Measurements from ENCODE around the gene ADGRL3.

ADGRL3 gene

GRCh38 chr4:61590881-61591280 lies 390.8 kb downstream of the ADGRL3 start:
- H3K4me3 ChIP-seq (ENCODE audit: low read depth, low read length), result no peak overlapping the region
- TF ChIP-seq, protein P1, sequence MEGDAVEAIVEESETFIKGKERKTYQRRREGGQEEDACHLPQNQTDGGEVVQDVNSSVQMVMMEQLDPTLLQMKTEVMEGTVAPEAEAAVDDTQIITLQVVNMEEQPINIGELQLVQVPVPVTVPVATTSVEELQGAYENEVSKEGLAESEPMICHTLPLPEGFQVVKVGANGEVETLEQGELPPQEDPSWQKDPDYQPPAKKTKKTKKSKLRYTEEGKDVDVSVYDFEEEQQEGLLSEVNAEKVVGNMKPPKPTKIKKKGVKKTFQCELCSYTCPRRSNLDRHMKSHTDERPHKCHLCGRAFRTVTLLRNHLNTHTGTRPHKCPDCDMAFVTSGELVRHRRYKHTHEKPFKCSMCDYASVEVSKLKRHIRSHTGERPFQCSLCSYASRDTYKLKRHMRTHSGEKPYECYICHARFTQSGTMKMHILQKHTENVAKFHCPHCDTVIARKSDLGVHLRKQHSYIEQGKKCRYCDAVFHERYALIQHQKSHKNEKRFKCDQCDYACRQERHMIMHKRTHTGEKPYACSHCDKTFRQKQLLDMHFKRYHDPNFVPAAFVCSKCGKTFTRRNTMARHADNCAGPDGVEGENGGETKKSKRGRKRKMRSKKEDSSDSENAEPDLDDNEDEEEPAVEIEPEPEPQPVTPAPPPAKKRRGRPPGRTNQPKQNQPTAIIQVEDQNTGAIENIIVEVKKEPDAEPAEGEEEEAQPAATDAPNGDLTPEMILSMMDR (IDR thresholded peaks at IDR 0.05; ENCODE audit: insufficient read depth, low read depth, low read length, missing control alignments), result no peak
- DNase-seq (ENCODE audit: low read depth), result no peak

DNA sequence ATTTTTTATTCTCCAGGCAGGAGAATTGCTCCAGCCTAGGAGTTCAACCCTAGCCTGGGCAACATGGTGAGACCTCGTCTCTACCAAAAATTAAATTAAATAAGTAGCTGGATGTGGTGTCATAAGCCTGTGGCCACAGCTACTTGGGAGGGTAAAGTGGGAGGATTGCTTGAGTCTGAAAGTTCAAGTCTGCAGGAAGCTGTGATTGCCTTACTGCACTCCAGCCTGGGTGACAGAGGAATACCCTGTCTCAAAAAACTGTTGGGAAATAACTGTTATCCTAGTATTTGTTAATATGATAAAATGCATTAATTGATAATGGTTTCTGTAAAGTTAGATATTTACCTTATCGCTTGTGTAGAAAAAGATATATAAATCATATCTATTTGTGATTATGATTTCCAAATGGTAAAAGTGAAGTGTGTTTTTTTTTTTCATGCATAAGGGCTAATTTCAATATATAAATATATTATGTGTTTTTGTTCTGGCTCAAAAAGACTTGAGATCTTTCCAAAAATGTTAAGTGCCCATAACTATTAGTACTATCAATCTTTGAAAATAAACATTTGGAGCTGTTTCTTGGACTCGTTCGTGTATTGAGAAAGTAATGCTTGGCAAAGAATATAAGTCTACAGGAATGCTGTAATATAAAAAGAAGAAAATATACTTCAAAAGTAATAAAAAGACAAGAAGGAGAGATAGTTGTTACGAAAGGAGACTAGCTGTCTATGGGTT lies 396.6 kb downstream of the ADGRL3 start:
- TF ChIP-seq, protein P1 (IDR thresholded peaks at IDR 0.05; ENCODE audit: insufficient read depth, low read depth, low read length, missing control alignments), result no peak
- no peak for DNase-seq (ENCODE audit: low read depth)
- no peak overlapping the region for H3K4me3 ChIP-seq (ENCODE audit: low read depth, low read length)

DNA sequence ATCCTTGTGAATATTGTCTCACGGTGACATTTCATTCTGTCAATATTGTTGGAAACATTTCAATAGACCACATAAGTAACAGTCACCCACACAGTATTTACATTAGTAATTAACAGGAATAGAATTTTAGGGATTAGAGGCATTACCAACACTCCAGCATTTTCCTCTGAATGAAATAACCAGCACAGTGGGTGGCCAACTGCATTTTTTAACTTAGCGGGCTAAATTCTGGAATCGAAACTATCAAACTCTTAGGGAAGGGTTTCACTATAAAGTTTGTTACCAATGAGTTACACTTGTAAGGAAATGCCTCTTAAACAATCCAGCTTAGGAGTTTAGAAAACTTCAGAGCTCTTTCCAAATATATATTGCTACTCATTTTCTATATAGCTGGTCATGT lies 403.0 kb downstream of the ADGRL3 start:
- no peak for DNase-seq (ENCODE audit: low read depth)
- H3K4me3 ChIP-seq (ENCODE audit: low read depth, low read length), result no peak overlapping the region
- TF ChIP-seq, protein P1 (IDR thresholded peaks at IDR 0.05; ENCODE audit: insufficient read depth, low read depth, low read length, missing control alignments), result no peak

DNA sequence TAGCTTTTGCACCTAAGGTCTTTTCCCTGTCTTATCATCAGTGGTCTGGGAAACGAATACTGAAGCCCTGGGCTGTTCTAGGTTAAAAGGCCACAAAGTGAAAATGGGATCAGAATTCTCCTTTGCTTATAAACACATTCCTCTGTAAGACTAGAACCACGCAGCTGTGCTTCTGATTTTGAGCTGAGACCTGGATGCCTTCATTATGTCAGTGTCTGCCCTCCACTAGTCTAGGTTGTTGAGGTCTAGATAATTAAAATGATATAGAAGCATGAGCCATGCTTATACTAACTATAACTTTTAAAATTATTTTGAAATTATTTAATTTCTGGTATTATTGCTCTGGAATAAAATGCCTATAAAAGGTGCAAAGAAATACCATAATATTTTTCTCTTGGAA lies 403.9 kb downstream of the ADGRL3 start:
- TF ChIP-seq, protein P1 (IDR thresholded peaks at IDR 0.05; ENCODE audit: insufficient read depth, low read depth, low read length, missing control alignments), result no peak
- no peak for DNase-seq (ENCODE audit: low read depth)
- no peak overlapping the region for H3K4me3 ChIP-seq (ENCODE audit: low read depth, low read length)

DNA sequence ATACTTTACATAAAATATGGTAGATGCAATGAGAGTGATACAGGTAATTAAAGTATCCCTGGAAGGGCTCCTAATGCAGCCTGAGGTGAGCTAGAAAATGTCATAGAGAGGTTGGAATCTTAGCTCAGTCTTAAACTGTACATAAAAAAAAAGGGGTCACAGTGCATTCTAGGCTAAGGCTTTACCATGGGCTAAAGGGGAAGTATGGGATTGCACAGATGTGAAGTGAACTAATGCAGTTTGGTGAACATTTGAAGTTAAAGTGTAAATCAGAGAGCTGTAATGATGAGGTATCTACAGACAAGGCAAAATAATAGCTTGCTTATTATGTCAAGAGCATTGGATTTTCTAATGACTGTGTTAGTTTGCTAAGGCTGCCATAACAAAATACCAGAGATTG lies 405.9 kb downstream of the ADGRL3 start:
- no peak overlapping the region for H3K4me3 ChIP-seq (ENCODE audit: low read depth, low read length)
- TF ChIP-seq, protein P1 (IDR thresholded peaks at IDR 0.05; ENCODE audit: insufficient read depth, low read depth, low read length, missing control alignments), result no peak
- no peak for DNase-seq (ENCODE audit: low read depth)

DNA sequence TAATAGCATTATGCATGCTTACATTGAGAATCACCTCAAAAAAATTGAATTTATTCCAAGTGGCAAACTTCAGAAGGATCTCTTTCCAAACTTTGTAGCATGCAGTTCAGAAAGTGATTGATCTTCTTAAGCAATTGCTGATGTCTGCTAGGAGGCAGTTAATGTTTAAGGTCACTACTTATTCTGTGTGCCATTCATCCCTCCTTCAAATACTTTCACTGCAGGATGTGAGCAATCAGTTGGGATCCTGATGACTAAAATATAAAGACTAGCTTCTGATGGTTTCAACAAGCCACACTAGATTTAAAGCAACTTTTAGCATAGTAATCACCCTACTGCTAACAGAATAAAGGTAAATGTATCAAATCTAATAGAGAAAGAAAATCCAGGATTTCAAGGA lies 414.1 kb downstream of the ADGRL3 start:
- DNase-seq (ENCODE audit: low read depth), result no peak
- no peak overlapping the region for H3K4me3 ChIP-seq (ENCODE audit: low read depth, low read length)
- TF ChIP-seq, protein P1 (IDR thresholded peaks at IDR 0.05; ENCODE audit: insufficient read depth, low read depth, low read length, missing control alignments), result no peak

- TF ChIP-seq, protein P1 (IDR thresholded peaks at IDR 0.05; ENCODE audit: insufficient read depth, low read depth, low read length, missing control alignments), result no peak
- H3K4me3 ChIP-seq (ENCODE audit: low read depth, low read length), result no peak overlapping the region
- DNase-seq (ENCODE audit: low read depth), result no peak
These were observed 419.4 kb downstream of the ADGRL3 start for GRCh38 chr4:61619528-61619927.
